Breast epithelium (tissue), 4 donors: ENCODE measurements around the gene THTPA. TPM values are rescaled to one million over a fixed set of nuclear protein-coding genes. Genes with fewer than 3 reads are reported as not detected.

Experiments
- DNase-seq, 2 donors: peaks; one replicate each; pipeline ENCODE4 v3.0.0-alpha.2; 2019; ENCODE audit warnings: low spot score in 2 of 2
- H3K27ac ChIP-seq, 2 donors: fragments of 200-600 bp; sonication (generic) in 1 of 2; one replicate each; pipeline ENCODE4 v1.5.1; 2016 to 2019; ENCODE audit warnings: mild to moderate bottlenecking in 1 of 2
- H3K27me3 ChIP-seq, 2 donors: fragments of 200-600 bp; sonication (generic) in 1 of 2; one replicate each; pipeline versions ENCODE4 v1.5.1 to v1.6.0; 2017 to 2019; ENCODE audit warnings: control low read depth in 1 of 2, mild to moderate bottlenecking in 1 of 2
- H3K36me3 ChIP-seq: fragments of 200-600 bp; one replicate; pipeline ENCODE4 v1.5.1; 2019
- H3K4me1 ChIP-seq, 2 donors: fragments of 200-600 bp; sonication (generic); one replicate each; pipeline ENCODE4 v1.5.1; 2016 to 2019; ENCODE audit warnings: control low read depth in 1 of 2
- H3K4me3 ChIP-seq, 3 donors: fragments of 200-600 bp; sonication (generic); 1 replicate in 2 of 3; 2 replicates in 1 of 3; pipeline ENCODE4 v1.5.1; 2016 to 2019; ENCODE audit warnings: mild to moderate bottlenecking in 3 of 3, moderate library complexity in 2 of 3
- H3K9me3 ChIP-seq, 2 donors: fragments of 200-600 bp; sonication (generic) in 1 of 2; one replicate each; pipeline ENCODE4 v1.5.1; 2016 to 2019; ENCODE audit warnings: control low read depth in 1 of 2
- POLR2A ChIP-seq: fragments of 450-650 bp; IDR thresholded peaks from one replicate; pipeline ENCODE4 v1.6.1; 2016; ENCODE audit warnings: antibody characterized with exemption, mild to moderate bottlenecking, moderate library complexity
- POLR2AphosphoS5 ChIP-seq, 3 donors: sonication (generic); formaldehyde crosslinking; IDR thresholded peaks; one replicate each; pipeline ENCODE4 v1.6.1; 2017; ENCODE audit warnings: antibody characterized with exemption in 3 of 3
- intact Hi-C: fragments of 100-400 bp; cut with DNase I; formaldehyde crosslinking; loops from one replicate; pipeline ENCODE4 v1.15.1; 2023; ENCODE audit warnings: low total_unique reads
- total RNA-seq, 3 donors: library from RNA; depleted of rRNA; stranded (reverse); fragments of >200 nt; gene quantifications; one replicate each; pipeline ENCODE4 v1.1.0, GENCODE V29; 2016
- TF ChIP-seq, protein P1 (sequence below), 3 donors: fragments of 450-650 bp; IDR thresholded peaks; one replicate each; pipeline ENCODE4 v1.5.1; 2016 to 2017; ENCODE audit warnings: antibody characterized with exemption in 3 of 3, mild to moderate bottlenecking in 3 of 3, moderate library complexity in 3 of 3

The THTPA gene
- total RNA-seq, 3 donors from 2014 or later, result 13.6 to 22.1 (median 21.0) TPM

DNA sequence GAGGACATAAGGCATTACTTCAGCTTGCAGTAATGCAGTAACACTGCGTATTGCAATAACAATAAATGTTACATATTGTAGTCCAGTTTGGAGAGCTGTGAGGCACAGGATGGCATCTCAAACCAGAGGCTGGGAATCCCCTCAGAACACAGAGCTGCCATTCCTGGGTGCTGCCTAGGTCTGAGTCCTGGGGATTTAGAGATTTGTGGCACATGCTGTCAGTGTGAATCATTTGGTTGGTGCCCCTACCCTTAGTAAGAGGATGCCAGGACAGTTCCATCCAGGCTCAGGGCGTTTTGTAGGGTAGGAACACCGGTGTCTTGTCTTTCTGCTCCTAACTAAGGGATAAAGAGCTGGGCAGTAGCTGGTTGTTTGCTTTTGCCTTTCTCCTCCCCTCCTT lies 27.1 kb upstream of the THTPA start:
- TF ChIP-seq, protein P1, sequence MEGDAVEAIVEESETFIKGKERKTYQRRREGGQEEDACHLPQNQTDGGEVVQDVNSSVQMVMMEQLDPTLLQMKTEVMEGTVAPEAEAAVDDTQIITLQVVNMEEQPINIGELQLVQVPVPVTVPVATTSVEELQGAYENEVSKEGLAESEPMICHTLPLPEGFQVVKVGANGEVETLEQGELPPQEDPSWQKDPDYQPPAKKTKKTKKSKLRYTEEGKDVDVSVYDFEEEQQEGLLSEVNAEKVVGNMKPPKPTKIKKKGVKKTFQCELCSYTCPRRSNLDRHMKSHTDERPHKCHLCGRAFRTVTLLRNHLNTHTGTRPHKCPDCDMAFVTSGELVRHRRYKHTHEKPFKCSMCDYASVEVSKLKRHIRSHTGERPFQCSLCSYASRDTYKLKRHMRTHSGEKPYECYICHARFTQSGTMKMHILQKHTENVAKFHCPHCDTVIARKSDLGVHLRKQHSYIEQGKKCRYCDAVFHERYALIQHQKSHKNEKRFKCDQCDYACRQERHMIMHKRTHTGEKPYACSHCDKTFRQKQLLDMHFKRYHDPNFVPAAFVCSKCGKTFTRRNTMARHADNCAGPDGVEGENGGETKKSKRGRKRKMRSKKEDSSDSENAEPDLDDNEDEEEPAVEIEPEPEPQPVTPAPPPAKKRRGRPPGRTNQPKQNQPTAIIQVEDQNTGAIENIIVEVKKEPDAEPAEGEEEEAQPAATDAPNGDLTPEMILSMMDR (IDR thresholded peaks at IDR 0.05), result no peak
- TF ChIP-seq POLR2A, result no peak
- TF ChIP-seq POLR2AphosphoS5 (IDR thresholded peaks at IDR 0.05), result no peak
- H3K36me3 ChIP-seq, result no peaks in the 10 kb centered on the region
- no peaks in the 10 kb centered on the region for H3K4me1 ChIP-seq
- no peaks in the 10 kb centered on the region for H3K9me3 ChIP-seq
- intact Hi-C loops, result no loop called here
- no peak overlapping the region for H3K27ac ChIP-seq
- DNase-seq, result no peak
- no peaks in the 10 kb centered on the region for H3K27me3 ChIP-seq
- no peak overlapping the region for H3K4me3 ChIP-seq

DNA sequence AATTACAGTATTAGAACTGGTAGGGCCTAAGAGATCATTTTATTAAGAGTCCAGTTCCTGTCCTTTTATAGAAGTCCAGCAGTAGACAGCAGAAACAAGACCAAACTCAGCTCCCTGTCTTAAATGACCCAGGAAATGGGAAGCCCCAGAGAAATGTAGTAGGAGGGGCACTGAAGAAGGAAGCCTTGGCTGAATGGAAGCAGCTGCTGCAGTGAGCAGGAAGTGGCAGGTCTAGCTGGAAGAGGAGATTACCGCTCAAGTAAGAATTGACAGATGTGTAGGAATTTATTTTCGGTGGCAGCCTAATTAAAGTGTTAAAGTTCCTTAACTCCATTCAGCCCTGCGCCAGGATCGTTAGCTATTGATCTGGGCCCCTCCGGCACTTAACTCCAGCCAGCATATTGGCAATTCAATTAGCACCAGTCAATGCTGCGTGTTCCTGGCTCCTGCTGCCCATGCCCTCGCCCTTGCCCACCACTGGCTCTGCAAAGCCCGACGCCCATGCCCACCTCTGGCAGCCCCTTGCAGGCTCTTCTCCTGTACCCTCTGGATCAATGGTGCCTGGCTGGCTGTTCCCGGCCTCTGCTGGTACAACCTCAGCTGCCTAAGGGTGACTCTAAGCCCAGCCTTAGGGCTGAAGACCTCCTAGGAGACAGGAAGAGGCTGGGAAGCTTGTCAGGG lies 25.6 kb upstream of the THTPA start:
- no peak for TF ChIP-seq POLR2AphosphoS5 (IDR thresholded peaks at IDR 0.05)
- TF ChIP-seq POLR2A, result no peak
- TF ChIP-seq, protein P1 (IDR thresholded peaks at IDR 0.05), result no peak
- Histone ChIP-seq H3K4me3 (no peak overlapping the region), H3K9me3 (no peaks in the 10 kb centered on the region), H3K27me3 (no peaks in the 10 kb centered on the region), H3K27ac (no peak overlapping the region), H3K4me1 (no peaks in the 10 kb centered on the region), H3K36me3 (no peaks in the 10 kb centered on the region)
- intact Hi-C loops, result no loop called here
- DNase-seq, result no peak

DNA sequence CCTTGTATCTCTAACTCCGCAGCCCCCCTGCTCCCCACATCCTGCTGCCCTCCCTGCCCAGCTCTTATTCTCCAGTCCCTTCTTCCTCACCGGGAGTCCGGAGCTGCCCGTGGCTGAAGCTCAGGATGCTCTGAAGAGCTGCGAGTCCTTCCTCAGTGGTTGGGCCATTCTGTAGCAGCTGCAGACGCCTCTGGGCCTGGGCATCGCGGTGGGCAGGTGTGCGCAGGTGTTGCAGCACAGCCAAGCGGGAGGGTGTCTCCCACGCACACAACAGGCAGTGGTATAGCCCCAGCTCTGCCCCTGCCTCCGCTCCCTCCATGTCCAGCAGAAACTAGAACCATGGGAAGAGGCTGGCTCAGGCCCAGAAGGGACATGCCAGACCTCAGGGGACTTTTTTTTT lies 24.7 kb upstream of the THTPA start:
- no peaks in the 10 kb centered on the region for H3K4me1 ChIP-seq
- H3K27me3 ChIP-seq, result no peaks in the 10 kb centered on the region
- H3K4me3 ChIP-seq, result no peak overlapping the region
- H3K9me3 ChIP-seq, result no peaks in the 10 kb centered on the region
- no peak overlapping the region for H3K27ac ChIP-seq
- TF ChIP-seq, protein P1 (IDR thresholded peaks at IDR 0.05), result no peak
- TF ChIP-seq POLR2A (no peak), POLR2AphosphoS5 (IDR thresholded peaks at IDR 0.05) (no peak)
- no peaks in the 10 kb centered on the region for H3K36me3 ChIP-seq
- intact Hi-C loops, result no loop called here
- DNase-seq, result no peak

DNA sequence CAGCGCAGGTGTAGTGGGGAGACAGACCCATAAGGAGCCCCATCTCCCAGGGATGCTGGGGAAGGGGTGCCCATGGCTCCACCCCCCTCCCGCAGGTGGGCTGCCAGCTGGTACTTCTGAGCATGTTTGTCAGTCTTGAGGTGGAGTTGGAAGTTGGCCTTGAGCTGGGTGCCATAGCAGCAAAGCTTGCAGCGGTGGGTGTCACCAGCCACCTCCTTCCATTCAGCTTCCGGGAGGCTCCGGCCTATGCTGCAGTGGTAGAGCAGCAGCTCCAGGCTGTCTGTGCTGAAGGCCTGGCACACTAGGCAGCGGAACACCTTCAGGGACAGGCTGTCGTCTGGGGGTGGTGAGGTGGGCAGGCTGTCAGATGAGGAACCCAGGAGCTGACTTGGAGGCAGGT lies 23.4 kb upstream of the THTPA start:
- no peak overlapping the region for H3K27ac ChIP-seq
- TF ChIP-seq POLR2A, result no peak
- TF ChIP-seq, protein P1 (IDR thresholded peaks at IDR 0.05), result no peak
- intact Hi-C loops, result no loop called here
- no peaks in the 10 kb centered on the region for H3K27me3 ChIP-seq
- no peaks in the 10 kb centered on the region for H3K4me1 ChIP-seq
- no peak for DNase-seq
- no peaks in the 10 kb centered on the region for H3K36me3 ChIP-seq
- H3K9me3 ChIP-seq, result no peaks in the 10 kb centered on the region
- H3K4me3 ChIP-seq, result no peak overlapping the region

DNA sequence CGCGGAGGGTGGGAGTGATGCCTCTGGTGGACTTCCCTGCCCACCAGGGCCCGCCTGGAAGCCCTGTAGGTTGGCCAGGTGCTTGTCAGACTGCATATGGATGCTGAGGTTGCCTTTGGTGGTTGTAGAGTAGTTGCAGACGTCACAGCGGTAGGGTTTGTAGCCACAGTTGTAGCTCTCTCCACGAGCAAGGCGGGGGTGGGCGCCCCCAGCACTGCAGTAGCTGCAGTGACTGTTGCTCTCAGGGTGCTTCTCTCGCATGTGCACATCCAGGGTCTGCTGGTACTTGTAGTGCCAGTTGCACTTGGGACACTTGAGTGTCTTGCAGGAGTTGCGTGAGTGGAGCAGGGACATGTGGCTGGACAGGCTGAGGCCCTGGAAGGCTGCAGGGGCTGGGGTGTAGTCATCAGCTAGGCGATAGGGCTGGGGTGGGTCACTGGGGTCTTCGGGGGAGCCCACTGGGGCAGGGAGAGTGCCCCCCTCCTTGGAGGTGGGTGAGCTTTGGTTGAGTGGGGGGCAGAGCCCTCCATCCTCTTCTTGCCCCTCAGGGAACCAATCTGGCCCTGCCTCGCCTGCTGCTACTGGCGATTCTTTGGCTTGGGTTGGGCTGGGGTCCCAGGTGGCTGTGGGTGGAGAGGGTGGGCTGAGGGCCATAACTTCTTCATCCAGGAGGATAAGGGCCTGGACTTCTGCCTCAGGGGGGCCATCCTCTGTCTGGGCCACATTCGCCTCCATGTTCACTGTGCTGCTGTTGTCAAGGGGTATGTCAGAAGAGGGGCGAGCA lies 22.2 kb upstream of the THTPA start:
- no peak for DNase-seq
- no peak overlapping the region for H3K4me3 ChIP-seq
- H3K4me1 ChIP-seq, result no peaks in the 10 kb centered on the region
- no peaks in the 10 kb centered on the region for H3K27me3 ChIP-seq
- H3K36me3 ChIP-seq, result no peaks in the 10 kb centered on the region
- no peaks in the 10 kb centered on the region for H3K9me3 ChIP-seq
- intact Hi-C loops, result no loop called here
- no peak for TF ChIP-seq POLR2A
- no peak for TF ChIP-seq POLR2AphosphoS5 (IDR thresholded peaks at IDR 0.05)
- TF ChIP-seq, protein P1 (IDR thresholded peaks at IDR 0.05), result no peak
- no peak overlapping the region for H3K27ac ChIP-seq
